Activated naive CD4-positive, alpha-beta T cell treated with anti-CD3 and anti-CD28 coated beads, Interleukin-2, amount 50 U/mL, for 72 hours (primary cell): Measurements from ENCODE around the gene GRK5. TPM values are rescaled to one million over a fixed set of nuclear protein-coding genes. Genes with fewer than 3 reads are reported as not detected.

Source experiments
- ATAC-seq, 2 donors: fragments of 150-1000 bp; cut with Tn5 transposase; 2 replicates each; pipeline ENCODE4 v1.10.0; 2021; ENCODE audit warnings: mild to moderate bottlenecking in 2 of 2, moderate library complexity in 2 of 2
- DNase-seq, 2 donors: peaks; one replicate each; pipeline ENCODE4 v3.0.0; 2021 to 2022; ENCODE audit warnings: low spot score in 2 of 2
- H3K27ac Mint-ChIP-seq, 2 donors: one replicate each; pipeline ENCODE4 v1.8.0; 2022; ENCODE audit warnings: mild to moderate bottlenecking in 2 of 2, mixed read lengths in 2 of 2
- H3K36me3 Mint-ChIP-seq, 2 donors: one replicate each; pipeline ENCODE4 v1.8.0; 2022; ENCODE audit warnings: mixed read lengths in 2 of 2
- H3K9me3 Mint-ChIP-seq, 2 donors: one replicate each; pipeline ENCODE4 v1.8.0; 2022; ENCODE audit warnings: mixed read lengths in 2 of 2
- total RNA-seq, 2 donors: library from RNA; stranded (reverse); gene quantifications; one replicate each; pipeline ENCODE4 v1.2.3, GENCODE V29; 2022

Gene GRK5
- total RNA-seq, 2 donors from 2014 or later = 21.2 to 34.5 TPM

GRCh38 chr10:119351189-119351588, 143.8 kb downstream of the GRK5 start:
- no peak for DNase-seq
- peak; percentile 18 to 75 for ATAC-seq
- Mint-ChIP-seq H3K9me3 (peaks cover 24 to 27% of the 10 kb centered on the region in 2 donors), H3K27ac (no peak overlapping the region), H3K36me3 (peaks cover 59 to 61% of the 10 kb centered on the region in 2 donors)

- Mint-ChIP-seq H3K9me3 (peaks cover 24 to 35% of the 10 kb centered on the region in 2 donors), H3K27ac (no peak overlapping the region), H3K36me3 (peaks cover 67 to 70% of the 10 kb centered on the region in 2 donors)
- DNase-seq = no peak
- no peak for ATAC-seq
Measured at GRCh38 chr10:119352042-119352441, 144.7 kb downstream of the GRK5 start.

- ATAC-seq (no peak), DNase-seq (no peak)
- peaks cover 63 to 71% of the 10 kb centered on the region in 2 donors for H3K36me3 Mint-ChIP-seq
- peaks cover 24 to 36% of the 10 kb centered on the region in 2 donors for H3K9me3 Mint-ChIP-seq
- no peak overlapping the region for H3K27ac Mint-ChIP-seq
Measured at GRCh38 chr10:119352807-119353206, 145.4 kb downstream of the GRK5 start.

- Mint-ChIP-seq H3K9me3 (peaks cover 24 to 37% of the 10 kb centered on the region in 2 donors), H3K36me3 (peaks cover 57 to 66% of the 10 kb centered on the region in 2 donors)
- ATAC-seq = no peak
Measured at GRCh38 chr10:119353421-119353820, 146.1 kb downstream of the GRK5 start.

GRCh38 chr10:119355930-119356329, 148.6 kb downstream of the GRK5 start:
- Mint-ChIP-seq H3K36me3 (peaks cover 38 to 62% of the 10 kb centered on the region in 2 donors), H3K27ac (no peak overlapping the region), H3K9me3 (peaks cover 22 to 45% of the 10 kb centered on the region in 2 donors)
- DNase-seq (peak in 1 of 2 donors; percentile 19), ATAC-seq (no peak)

More at GRCh38 chr10:119353421-119353820, 146.1 kb downstream of the GRK5 start:
- H3K27ac Mint-ChIP-seq = no peak overlapping the region
- no peak for DNase-seq

- no peak for ATAC-seq
- peaks cover 25 to 45% of the 10 kb centered on the region in 2 donors for H3K36me3 Mint-ChIP-seq
- H3K27ac Mint-ChIP-seq = no peak overlapping the region
- DNase-seq = no peak
- peaks cover 15 to 34% of the 10 kb centered on the region in 2 donors for H3K9me3 Mint-ChIP-seq
Measured at GRCh38 chr10:119357412-119358151, 150.2 kb downstream of the GRK5 start.

GRCh38 chr10:119358152-119358512, 150.8 kb downstream of the GRK5 start:
- H3K36me3 Mint-ChIP-seq = peaks cover 19 to 40% of the 10 kb centered on the region in 2 donors
- H3K27ac Mint-ChIP-seq = no peak overlapping the region
- DNase-seq (no peak), ATAC-seq (no peak)
- H3K9me3 Mint-ChIP-seq = peaks cover 10 to 29% of the 10 kb centered on the region in 2 donors

- DNase-seq = no peak
- peaks cover 18 to 37% of the 10 kb centered on the region in 2 donors for H3K36me3 Mint-ChIP-seq
- ATAC-seq = no peak
- peaks cover 10 to 26% of the 10 kb centered on the region in 2 donors for H3K9me3 Mint-ChIP-seq
- H3K27ac Mint-ChIP-seq = peak overlapping the region in 1 of 2 donors; percentile 38
Measured at GRCh38 chr10:119358567-119358966, 151.2 kb downstream of the GRK5 start.

- ATAC-seq = no peak
Measured at GRCh38 chr10:119359025-119359424, 151.7 kb downstream of the GRK5 start.

GRCh38 chr10:119360181-119360921, 153.0 kb downstream of the GRK5 start:
- ATAC-seq (peak; percentile 40 to 45), DNase-seq (no peak)
- H3K27ac Mint-ChIP-seq = no peak overlapping the region
- H3K9me3 Mint-ChIP-seq = peaks cover 10 to 26% of the 10 kb centered on the region in 2 donors
- peaks cover 18 to 37% of the 10 kb centered on the region in 2 donors for H3K36me3 Mint-ChIP-seq

More at GRCh38 chr10:119359025-119359424, 151.7 kb downstream of the GRK5 start:
- Mint-ChIP-seq H3K9me3 (peaks cover 10 to 26% of the 10 kb centered on the region in 2 donors), H3K27ac (peak overlapping the region in 1 of 2 donors; percentile 38), H3K36me3 (peaks cover 18 to 37% of the 10 kb centered on the region in 2 donors)
- DNase-seq = no peak

- ATAC-seq (no peak), DNase-seq (no peak)
- H3K36me3 Mint-ChIP-seq = peaks cover 11 to 30% of the 10 kb centered on the region in 2 donors
- H3K27ac Mint-ChIP-seq = no peak overlapping the region
- peaks cover 4 to 19% of the 10 kb centered on the region in 2 donors for H3K9me3 Mint-ChIP-seq
Measured at GRCh38 chr10:119361037-119361436, 153.7 kb downstream of the GRK5 start.

- Mint-ChIP-seq H3K27ac (no peak overlapping the region), H3K36me3 (peaks cover under 1 to 19% of the 10 kb centered on the region in 2 donors), H3K9me3 (peaks cover 3 to 10% of the 10 kb centered on the region in 2 donors)
- ATAC-seq = no peak
- DNase-seq = no peak
Measured at GRCh38 chr10:119362122-119362521, 154.8 kb downstream of the GRK5 start.

GRCh38 chr10:119364645-119365600, 157.6 kb downstream of the GRK5 start:
- Mint-ChIP-seq H3K36me3 (peaks cover 0 to 7% of the 10 kb centered on the region in 2 donors), H3K27ac (no peak overlapping the region), H3K9me3 (peaks cover 3 to 5% of the 10 kb centered on the region in 2 donors)
- ATAC-seq = no peak
- DNase-seq = no peak

GRCh38 chr10:119365773-119366599, 158.6 kb downstream of the GRK5 start:
- Mint-ChIP-seq H3K36me3 (no peaks in the 10 kb centered on the region), H3K9me3 (no peaks in the 10 kb centered on the region), H3K27ac (no peak overlapping the region)
- ATAC-seq (no peak), DNase-seq (no peak)

- no peak for DNase-seq
- Mint-ChIP-seq H3K9me3 (no peaks in the 10 kb centered on the region), H3K27ac (no peak overlapping the region), H3K36me3 (peaks cover 0 to 6% of the 10 kb centered on the region in 2 donors)
- ATAC-seq = no peak
Measured at GRCh38 chr10:119367841-119368549, 160.6 kb downstream of the GRK5 start.
